GM10266 (cell line): ENCODE data around the gene REPS2.

ENCODE experiments used
- DNase-seq: peaks from one replicate; pipeline ENCODE4 v3.0.0; 2012; ENCODE audit errors: extremely low spot score
- TF ChIP-seq, protein P1 (sequence below): IDR thresholded peaks from 2 replicates; pipeline ENCODE4 v1.5.1; 2012; ENCODE audit warnings: mild to moderate bottlenecking, low read depth; ENCODE audit not compliant: control insufficient read depth, insufficient read depth; ENCODE audit errors: missing control alignments

REPS2 gene

DNA sequence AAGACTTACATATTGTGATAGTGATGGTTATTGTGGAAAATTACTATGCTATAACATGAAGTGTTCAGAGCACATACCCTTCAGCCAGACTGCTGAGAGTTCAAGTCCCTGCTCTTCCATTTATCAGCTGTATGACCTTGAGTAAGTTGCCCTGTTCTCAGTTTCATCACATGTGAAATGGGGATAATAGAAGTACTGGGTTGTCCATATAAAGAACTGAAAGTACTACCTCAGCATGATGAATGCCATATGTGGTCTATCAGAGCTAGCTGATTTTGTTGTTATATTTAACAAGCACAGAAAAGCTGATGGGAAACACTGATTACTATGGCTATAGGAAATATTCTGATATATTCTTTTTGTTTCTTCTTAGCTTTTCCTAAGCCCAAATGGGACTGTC, 115.6 kb downstream of the REPS2 start:
- TF ChIP-seq, protein P1, sequence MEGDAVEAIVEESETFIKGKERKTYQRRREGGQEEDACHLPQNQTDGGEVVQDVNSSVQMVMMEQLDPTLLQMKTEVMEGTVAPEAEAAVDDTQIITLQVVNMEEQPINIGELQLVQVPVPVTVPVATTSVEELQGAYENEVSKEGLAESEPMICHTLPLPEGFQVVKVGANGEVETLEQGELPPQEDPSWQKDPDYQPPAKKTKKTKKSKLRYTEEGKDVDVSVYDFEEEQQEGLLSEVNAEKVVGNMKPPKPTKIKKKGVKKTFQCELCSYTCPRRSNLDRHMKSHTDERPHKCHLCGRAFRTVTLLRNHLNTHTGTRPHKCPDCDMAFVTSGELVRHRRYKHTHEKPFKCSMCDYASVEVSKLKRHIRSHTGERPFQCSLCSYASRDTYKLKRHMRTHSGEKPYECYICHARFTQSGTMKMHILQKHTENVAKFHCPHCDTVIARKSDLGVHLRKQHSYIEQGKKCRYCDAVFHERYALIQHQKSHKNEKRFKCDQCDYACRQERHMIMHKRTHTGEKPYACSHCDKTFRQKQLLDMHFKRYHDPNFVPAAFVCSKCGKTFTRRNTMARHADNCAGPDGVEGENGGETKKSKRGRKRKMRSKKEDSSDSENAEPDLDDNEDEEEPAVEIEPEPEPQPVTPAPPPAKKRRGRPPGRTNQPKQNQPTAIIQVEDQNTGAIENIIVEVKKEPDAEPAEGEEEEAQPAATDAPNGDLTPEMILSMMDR = no peak
- no peak for DNase-seq

DNA sequence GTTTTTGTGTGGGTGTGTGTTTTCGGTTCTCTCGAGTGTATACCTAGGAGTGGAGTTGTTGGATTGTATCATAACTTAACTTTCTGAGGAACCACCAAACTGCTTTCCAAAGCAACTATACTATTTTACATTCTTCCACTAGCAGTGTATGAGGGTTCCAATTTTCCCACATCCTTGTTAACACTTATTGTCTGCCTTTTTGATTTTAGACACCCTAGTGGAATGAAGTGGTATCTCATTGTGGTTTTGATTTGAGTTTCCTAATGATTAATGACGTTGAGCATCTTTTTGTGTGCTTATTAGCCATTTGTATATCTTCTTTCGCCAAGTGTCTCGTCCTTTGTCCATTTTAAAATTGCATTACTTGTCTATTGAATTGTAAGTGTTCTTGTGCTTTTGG, 118.6 kb downstream of the REPS2 start:
- DNase-seq = no peak
- TF ChIP-seq, protein P1 = no peak

DNA sequence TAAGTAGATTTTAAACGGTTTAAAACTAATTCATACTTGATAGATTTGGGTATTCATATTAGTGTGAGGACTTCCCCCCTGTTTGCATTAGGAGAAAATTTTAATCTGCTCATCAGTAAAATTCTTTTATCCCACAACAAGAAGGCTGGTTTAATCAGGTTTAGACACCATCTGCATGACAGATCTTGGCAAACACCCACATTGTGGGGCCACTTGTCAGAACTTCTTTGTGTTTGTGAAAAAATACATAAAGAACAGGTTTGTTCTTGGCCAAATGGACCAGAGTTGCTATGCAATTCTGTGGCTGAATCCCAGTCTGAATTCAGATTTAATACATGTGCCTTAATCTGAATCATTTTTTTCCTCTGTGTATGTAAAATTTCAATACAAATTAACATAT, 121.1 kb downstream of the REPS2 start:
- DNase-seq = no peak
- TF ChIP-seq, protein P1 = no peak

DNA sequence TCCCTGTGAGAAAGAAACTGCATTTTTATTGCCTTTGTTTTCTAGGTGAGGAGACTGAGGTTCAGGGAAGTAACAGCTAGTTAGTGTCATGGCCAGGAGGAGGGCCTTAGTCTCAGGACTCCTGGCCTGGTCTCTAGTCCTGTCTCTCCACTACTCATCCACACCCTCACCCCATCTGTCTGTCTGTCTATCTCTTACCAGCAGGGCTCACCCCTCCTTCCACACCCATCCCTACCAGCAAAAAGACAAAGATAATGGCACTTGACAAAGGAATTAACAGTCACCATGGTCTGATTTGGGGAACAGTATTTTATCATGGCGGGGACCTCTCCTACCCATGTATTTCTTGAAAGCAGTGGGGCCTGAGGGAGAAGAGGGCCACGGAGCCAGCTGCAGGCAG, 125.8 kb downstream of the REPS2 start:
- TF ChIP-seq, protein P1 = no peak
- no peak for DNase-seq

DNA sequence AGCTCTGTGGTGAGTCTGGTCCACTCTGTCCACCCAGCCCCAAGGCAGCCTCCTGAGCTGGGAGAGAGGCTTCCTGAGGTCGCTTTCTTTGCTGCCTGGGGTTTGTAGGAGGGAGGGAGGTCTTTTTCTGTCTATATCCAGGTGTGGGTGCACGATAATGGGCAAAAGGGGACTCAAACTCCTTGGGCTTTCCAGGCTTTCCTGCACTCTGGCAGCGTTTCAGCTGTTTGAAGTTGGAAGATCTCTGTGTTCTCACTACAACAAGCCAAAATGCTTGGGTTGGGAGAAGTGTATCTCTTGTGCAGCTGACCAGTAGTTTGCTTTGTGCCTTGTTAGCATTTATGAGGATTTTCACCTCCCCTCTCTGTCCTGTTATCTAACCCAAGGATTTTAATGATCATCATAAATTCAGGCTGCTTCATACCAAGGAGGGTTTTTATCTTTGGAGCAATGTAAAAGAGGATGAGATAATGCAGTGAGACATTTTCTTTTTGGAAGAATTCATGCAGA, 126.3 kb downstream of the REPS2 start:
- TF ChIP-seq, protein P1 = no peak

DNA sequence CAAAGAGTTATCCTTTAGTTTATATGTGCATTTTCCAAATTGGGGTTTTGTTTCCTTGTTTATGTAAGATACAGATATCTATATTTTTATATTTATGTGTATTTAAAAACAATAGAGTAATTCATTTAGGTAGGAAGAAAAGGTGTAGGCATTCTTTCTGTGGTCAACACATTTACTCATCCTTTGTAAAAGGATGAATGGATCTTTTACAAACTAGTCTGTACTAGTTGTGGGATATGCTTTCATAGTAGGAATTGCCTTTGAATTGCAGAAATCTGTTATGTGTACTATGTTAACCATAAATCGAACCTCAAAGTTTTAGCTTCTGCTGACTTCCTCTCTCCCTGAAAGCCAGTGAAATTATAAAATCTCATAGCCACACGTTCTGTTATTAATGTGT, 128.5 kb downstream of the REPS2 start:
- DNase-seq = no peak
- TF ChIP-seq, protein P1 = no peak

More for the DNA sequence above, 126.3 kb downstream of the REPS2 start:
- no peak for DNase-seq

DNA sequence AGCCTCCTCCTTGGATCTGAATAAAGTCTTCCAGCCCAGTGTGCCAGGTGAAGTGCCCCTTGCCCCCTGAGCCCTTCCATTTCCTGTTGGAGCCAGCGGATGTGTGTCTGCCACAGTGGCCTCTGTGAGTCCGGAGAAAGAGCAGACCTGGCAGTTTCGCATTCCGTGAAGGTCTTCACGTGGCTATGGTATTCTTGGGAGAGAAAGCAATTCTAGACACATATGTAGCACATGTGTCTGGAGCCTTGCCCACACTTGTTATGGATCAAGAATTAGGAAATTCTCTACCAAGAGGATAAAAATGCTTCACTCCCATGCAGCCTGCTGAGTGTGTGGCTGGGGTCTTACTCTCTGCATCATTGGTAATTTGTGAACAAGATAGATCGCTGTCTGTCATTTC, 130.9 kb downstream of the REPS2 start:
- TF ChIP-seq, protein P1 = no peak
- DNase-seq = no peak
